Neural progenitor cell (in vitro differentiated cells): ENCODE results near the gene UNC13B.

Source experiments
- CTCF ChIP-seq: fragments of 200-600 bp; sonication (generic); IDR thresholded peaks from 2 replicates; pipeline ENCODE4 v1.5.1; 2017; ENCODE audit warnings: antibody characterized with exemption, mild to moderate bottlenecking
- EZH2 ChIP-seq: fragments of 200-600 bp; sonication (generic); IDR thresholded peaks from 2 replicates; pipeline ENCODE4 v1.6.1; 2017; ENCODE audit warnings: antibody characterized with exemption, mild to moderate bottlenecking, moderate library complexity
- EZH2phosphoT487 ChIP-seq: fragments of 200-600 bp; sonication (generic); IDR thresholded peaks from 2 replicates; pipeline ENCODE4 v1.6.1; 2017; ENCODE audit warnings: antibody characterized with exemption

- no peak for TF ChIP-seq EZH2
- no peak for TF ChIP-seq CTCF
- no peak for TF ChIP-seq EZH2phosphoT487
Measured at GRCh38 chr9:35295369-35296036, 133.7 kb downstream of the UNC13B start.
